Measurements from ENCODE around the gene PROSER2.

- TF ChIP-seq EP300 (IDR thresholded peaks at IDR 0.05) (no peak), CTCF (IDR thresholded peaks at IDR 0.05) (no peak)
Measured at GRCh38 chr10:11908991-11909390, 85.8 kb downstream of the PROSER2 start.

All from ovary (tissue), 3 donors.